Activated CD4-positive, alpha-beta T cell treated with anti-CD3 and anti-CD28 coated beads, Interleukin-2, Interleukin-4, amounts not matched to agents 100 ng/mL and 50 ng/mL, durations not matched to agents 16 hours and 8 hours (primary cell): ENCODE data around the gene SLC2A6.

ENCODE experiments used
- DNase-seq: peaks from one replicate; pipeline ENCODE4 v3.0.0-alpha.2; 2020; ENCODE audit warnings: low spot score

Gene SLC2A6

GRCh38 chr9:133477461-133477860 is 1.4 kb downstream of the SLC2A6 start:
- no peak for DNase-seq

DNA sequence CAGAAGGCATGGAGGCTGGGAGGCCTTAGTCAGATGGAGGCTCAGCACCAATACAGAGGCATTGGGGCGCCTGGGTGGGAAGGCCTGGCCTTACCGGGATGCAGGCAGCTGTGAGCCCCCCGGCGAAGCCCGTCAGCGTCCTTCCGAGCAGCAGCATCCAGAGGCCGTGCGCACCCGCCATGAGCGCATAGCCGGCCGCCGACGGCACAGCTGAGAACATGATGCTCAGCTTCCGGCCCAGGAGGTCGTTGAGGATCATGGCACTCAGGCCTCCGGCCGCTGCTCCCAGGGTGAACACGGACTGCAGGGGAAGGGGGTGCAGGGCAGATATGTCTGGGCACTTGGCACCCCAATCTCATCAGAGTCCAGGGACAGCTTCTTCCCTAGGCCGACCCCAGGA is 2.0 kb downstream of the SLC2A6 start:
- DNase-seq, result no peak

- no peak for DNase-seq
Observed at GRCh38 chr9:133476036-133476931, 2.6 kb downstream of the SLC2A6 start.

- no peak for DNase-seq
Observed at GRCh38 chr9:133475292-133476012, 3.4 kb downstream of the SLC2A6 start.

DNA sequence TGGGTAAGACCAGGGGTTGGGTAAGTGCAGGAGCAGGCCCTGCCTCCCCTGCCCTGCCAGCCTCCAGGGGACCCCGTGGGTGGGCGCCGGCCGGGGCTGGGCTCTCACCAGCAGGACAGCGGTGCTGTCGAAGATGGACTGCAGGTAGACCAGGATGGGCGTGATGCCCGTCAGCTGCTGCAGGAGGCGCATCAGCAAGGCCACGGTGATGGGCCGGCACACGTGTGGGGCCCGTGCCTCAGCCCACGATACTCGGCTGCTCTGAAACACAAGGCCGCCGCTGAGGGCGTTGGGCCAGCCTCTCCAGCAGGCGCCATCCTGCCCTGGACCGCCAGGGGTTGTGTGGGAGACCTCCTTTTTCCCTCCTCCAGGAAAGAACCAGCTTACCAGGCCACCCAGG is 4.0 kb downstream of the SLC2A6 start:
- DNase-seq, result no peak

- DNase-seq, result peak; percentile 7
Observed at GRCh38 chr9:133474215-133474614, 4.7 kb downstream of the SLC2A6 start.

GRCh38 chr9:133473743-133474142 is 5.2 kb downstream of the SLC2A6 start:
- no peak for DNase-seq

GRCh38 chr9:133472753-133473378 is 6.0 kb downstream of the SLC2A6 start:
- DNase-seq, result no peak

DNA sequence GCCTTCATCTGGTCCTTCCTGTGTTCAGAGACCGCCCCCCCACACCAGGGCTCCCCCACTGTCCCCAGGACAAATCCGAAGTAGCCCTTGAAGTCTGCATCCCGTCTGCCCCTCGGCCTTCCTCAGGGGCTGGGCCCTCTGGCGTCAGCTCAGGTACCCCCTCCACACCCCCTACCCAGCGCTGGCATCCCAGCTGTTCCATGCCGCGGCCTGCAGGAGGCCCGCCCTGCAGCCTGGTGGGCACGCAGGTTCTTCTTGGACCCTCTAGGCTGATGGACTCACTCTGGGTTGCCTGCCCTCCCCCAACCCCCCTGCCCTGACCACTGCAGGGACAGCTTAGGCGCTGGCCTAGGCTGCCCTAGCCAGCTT is 6.6 kb downstream of the SLC2A6 start:
- DNase-seq, result no peak

DNA sequence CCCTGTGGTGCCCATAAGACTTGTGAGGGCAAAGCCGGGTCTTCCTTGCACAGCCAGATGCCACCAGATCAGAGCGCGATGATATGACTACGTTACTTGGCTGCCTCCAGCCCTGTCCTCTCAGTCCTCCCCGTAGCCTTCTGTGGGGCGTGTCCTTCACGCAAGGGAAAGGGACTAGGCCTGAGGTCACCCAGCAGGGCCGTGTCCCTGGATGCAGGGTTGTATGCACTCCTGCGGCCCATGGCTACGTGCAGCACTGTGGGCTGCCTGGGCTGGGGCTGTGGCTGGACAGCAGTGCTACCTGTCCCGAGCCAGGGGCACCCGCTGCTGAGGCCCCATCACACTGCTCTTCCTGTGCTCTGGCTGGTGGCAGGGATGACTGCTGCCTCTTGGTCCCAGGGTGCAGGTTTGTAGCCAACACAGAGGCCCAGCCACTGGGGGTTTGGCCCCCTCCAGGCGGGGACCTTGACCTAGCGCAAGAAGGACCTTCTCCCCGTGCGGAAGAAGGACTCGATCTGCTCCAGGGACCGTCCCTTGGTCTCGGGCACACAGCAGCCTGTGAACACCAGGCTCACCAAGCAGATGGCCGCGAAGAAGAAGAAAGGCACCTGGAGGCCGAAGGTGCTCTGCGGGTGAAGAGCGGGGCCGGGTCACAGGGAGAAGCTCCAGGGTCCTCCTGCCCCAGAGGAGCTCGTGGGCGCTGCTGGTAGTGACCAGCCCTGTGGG is 7.2 kb downstream of the SLC2A6 start:
- no peak for DNase-seq

- no peak for DNase-seq
Observed at GRCh38 chr9:133470988-133471387, 7.9 kb downstream of the SLC2A6 start.

DNA sequence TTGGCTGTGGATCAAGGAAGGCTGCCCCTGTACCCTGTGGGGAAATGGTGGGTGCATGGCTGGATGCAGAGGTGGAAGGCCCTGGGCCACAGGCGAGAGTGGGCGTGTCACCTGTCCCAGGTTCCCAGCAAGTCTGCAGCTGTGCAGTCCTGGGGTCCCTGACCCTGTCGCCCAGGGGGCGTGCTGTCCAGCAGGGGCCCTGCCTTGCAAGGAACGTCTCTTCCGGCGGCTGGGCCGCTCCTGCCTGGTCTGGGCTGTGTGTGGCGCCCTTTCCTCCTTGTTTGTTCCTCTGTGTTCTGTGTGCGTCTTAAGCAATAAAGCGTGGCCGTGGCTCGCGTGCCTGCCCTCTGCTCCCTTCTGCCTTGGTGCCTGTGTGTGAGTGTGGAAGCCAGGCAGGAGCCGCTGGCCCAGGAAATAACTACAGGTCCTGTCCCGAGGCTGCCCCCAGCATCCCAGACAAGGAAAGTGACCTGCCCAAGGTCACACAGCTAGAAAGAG is 8.4 kb downstream of the SLC2A6 start:
- DNase-seq, result no peak

GRCh38 chr9:133468777-133469421 is 10.0 kb downstream of the SLC2A6 start:
- no peak for DNase-seq

DNA sequence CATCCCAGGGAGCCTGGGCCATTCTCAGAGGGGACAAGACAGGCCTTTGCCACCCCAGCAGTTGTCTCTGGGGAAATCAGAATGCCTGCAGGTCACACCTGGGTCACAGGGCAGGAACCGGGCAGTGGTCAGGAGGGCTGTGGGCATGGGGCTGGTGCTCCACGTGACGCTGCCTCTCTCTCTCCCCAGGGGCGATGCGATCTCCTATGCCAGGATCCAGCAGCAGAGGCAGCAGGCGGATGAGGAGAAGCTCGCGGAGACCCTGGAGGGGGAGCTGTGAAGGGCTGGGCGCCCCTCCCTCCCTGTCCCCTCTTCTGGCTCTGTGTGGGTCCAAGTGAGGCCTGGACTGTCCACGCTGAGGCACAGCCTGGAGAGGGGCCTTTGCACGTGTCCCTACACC is 10.5 kb downstream of the SLC2A6 start:
- DNase-seq, result no peak

DNA sequence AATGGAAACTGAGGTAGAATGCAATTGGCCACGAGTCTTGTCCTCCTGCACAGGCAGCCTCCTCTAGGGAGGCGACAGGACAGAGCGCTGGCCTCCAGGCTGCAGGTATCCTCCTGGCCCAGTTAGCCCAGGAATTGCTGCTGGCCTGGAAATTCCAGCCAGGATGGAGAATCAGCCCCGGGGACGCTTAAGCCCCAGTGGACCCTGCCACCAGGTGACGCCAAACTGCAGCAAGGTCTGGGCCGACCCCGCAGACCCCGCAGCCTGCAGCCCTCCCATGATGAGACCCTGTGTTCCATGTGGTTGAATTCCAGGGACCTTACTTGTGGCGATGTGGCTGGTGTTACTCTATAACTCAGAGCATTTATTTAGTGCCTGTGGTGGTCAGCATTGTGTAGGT is 11.8 kb downstream of the SLC2A6 start:
- DNase-seq, result no peak

DNA sequence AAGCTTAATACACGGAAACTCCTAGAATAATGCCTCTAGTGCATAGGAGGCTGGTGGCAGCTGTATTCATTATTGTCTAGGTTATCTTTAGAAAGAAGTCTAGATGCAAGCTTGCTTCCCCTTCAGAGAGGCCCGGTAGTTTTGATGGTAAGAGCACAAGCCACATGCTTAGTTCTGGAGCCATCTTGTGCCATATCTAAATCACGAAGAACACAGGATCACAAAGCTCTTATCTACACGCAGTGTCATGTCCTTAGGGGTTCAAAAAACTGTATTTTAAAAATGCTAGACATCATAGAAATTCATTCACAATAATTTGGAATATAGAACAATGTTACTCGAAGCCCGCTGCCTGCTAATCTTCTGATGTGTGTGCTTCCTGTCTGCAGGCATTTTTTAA is 12.9 kb downstream of the SLC2A6 start:
- DNase-seq, result no peak

- DNase-seq, result no peak
Observed at GRCh38 chr9:133464638-133465037, 14.3 kb downstream of the SLC2A6 start.

- no peak for DNase-seq
Observed at GRCh38 chr9:133463864-133464615, 14.9 kb downstream of the SLC2A6 start.

- DNase-seq, result no peak
Observed at GRCh38 chr9:133463234-133463863, 15.6 kb downstream of the SLC2A6 start.

DNA sequence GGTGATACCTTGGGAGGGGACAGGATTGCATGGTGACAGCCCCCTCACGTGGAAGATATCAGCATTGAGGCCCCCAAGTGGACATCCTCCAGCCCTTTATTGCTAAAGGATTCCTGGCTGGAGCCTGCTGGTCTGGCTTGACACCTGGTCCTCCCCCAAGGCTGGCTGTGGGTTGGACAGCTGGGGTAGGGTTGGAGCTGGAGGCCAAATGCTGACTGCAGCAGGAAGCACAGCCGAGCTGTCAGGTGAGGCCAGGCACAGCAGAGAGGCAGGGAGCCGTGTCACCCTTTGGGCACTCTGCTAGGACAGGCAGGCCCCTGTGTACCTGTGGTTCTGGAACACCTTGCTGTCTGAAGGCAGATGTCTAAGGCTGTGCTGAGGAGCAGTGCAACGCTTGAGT is 16.9 kb downstream of the SLC2A6 start:
- no peak for DNase-seq
